Measurements from ENCODE around the gene RHAG. TPM values are rescaled to one million over a fixed set of nuclear protein-coding genes. Genes with fewer than 3 reads are reported as not detected.
"Not testable (repeated sequence)": the region's sequence is repeated elsewhere in the genome, so short reads cannot be mapped to it uniquely, and the experiment has no call there.

RHAG gene
- polyA plus RNA-seq, 1 donor from 2014 or later = not detected

GRCh38 chr6:49647476-49647875 is 10.8 kb upstream of the RHAG start:
- no peak overlapping the region for H3K4me3 Mint-ChIP-seq
- H3K4me1 Mint-ChIP-seq = no peaks in the 10 kb centered on the region
- H3K27me3 Mint-ChIP-seq = peaks cover 2% of the 10 kb centered on the region
- no peak overlapping the region for H3K27ac Mint-ChIP-seq
- peaks cover 0 to 4% (median 0%) of the 10 kb centered on the region in 3 donors for H3K9me3 Mint-ChIP-seq
- no peaks in the 10 kb centered on the region for H3K36me3 Mint-ChIP-seq

GRCh38 chr6:49646942-49647341 is 10.3 kb upstream of the RHAG start:
- Mint-ChIP-seq H3K27ac (no peak overlapping the region), H3K4me1 (no peaks in the 10 kb centered on the region), H3K36me3 (no peaks in the 10 kb centered on the region), H3K9me3 (peaks cover 0 to 4% (median 0%) of the 10 kb centered on the region in 3 donors), H3K27me3 (peaks cover 2% of the 10 kb centered on the region), H3K4me3 (no peak overlapping the region)

GRCh38 chr6:49646130-49646824 is 9.6 kb upstream of the RHAG start:
- no peak overlapping the region for H3K4me3 Mint-ChIP-seq
- no peaks in the 10 kb centered on the region for H3K4me1 Mint-ChIP-seq
- peaks cover 2% of the 10 kb centered on the region for H3K27me3 Mint-ChIP-seq
- H3K27ac Mint-ChIP-seq = no peak overlapping the region
- no peaks in the 10 kb centered on the region for H3K36me3 Mint-ChIP-seq
- peaks cover 0 to 4% (median 0%) of the 10 kb centered on the region in 3 donors for H3K9me3 Mint-ChIP-seq

GRCh38 chr6:49645139-49645538 is 8.5 kb upstream of the RHAG start:
- Mint-ChIP-seq H3K36me3 (no peaks in the 10 kb centered on the region), H3K27me3 (peaks cover 2% of the 10 kb centered on the region), H3K9me3 (peaks cover 0 to 4% (median 0%) of the 10 kb centered on the region in 3 donors), H3K4me1 (no peaks in the 10 kb centered on the region), H3K27ac (no peak overlapping the region), H3K4me3 (no peak overlapping the region)

- Mint-ChIP-seq H3K36me3 (peaks cover 1% of the 10 kb centered on the region), H3K4me1 (no peaks in the 10 kb centered on the region), H3K4me3 (no peak overlapping the region), H3K9me3 (peaks cover 0 to 3% (median 0%) of the 10 kb centered on the region in 3 donors), H3K27me3 (peaks cover 2% of the 10 kb centered on the region), H3K27ac (no peak overlapping the region)
These were observed 2.7 kb upstream of the RHAG start for GRCh38 chr6:49639177-49639817.

GRCh38 chr6:49637350-49637731 is 702 bp upstream of the RHAG start:
- no peak overlapping the region for H3K27ac Mint-ChIP-seq
- H3K4me3 Mint-ChIP-seq = no peak overlapping the region
- peaks cover 2% of the 10 kb centered on the region for H3K27me3 Mint-ChIP-seq
- H3K9me3 Mint-ChIP-seq = no peaks in the 10 kb centered on the region
- H3K4me1 Mint-ChIP-seq = no peaks in the 10 kb centered on the region
- H3K36me3 Mint-ChIP-seq = peaks cover 1% of the 10 kb centered on the region

GRCh38 chr6:49635978-49636712 is 494 bp downstream of the RHAG start:
- Mint-ChIP-seq H3K9me3 (no peaks in the 10 kb centered on the region), H3K27ac (no peak overlapping the region), H3K36me3 (peaks cover 1% of the 10 kb centered on the region), H3K4me3 (no peak overlapping the region), H3K4me1 (no peaks in the 10 kb centered on the region), H3K27me3 (peaks cover 2% of the 10 kb centered on the region)

GRCh38 chr6:49635480-49635879 is 1.2 kb downstream of the RHAG start:
- no peak overlapping the region for H3K27ac Mint-ChIP-seq
- peaks cover 1% of the 10 kb centered on the region for H3K36me3 Mint-ChIP-seq
- peaks cover 2% of the 10 kb centered on the region for H3K27me3 Mint-ChIP-seq
- H3K4me3 Mint-ChIP-seq = no peak overlapping the region
- no peaks in the 10 kb centered on the region for H3K9me3 Mint-ChIP-seq
- H3K4me1 Mint-ChIP-seq = no peaks in the 10 kb centered on the region

- no peak overlapping the region for H3K4me3 Mint-ChIP-seq
- H3K27me3 Mint-ChIP-seq = peaks cover 2% of the 10 kb centered on the region
- no peak overlapping the region for H3K27ac Mint-ChIP-seq
- H3K9me3 Mint-ChIP-seq = no peaks in the 10 kb centered on the region
- H3K4me1 Mint-ChIP-seq = peaks cover 0 to 1% (median 0%) of the 10 kb centered on the region in 3 donors
- H3K36me3 Mint-ChIP-seq = peaks cover 1% of the 10 kb centered on the region
These were observed 1.8 kb downstream of the RHAG start for GRCh38 chr6:49634836-49635218.

- no peak overlapping the region for H3K4me3 Mint-ChIP-seq
- H3K4me1 Mint-ChIP-seq = peaks cover 0 to 1% (median 0%) of the 10 kb centered on the region in 3 donors
- peaks cover under 1% of the 10 kb centered on the region for H3K27me3 Mint-ChIP-seq
- H3K9me3 Mint-ChIP-seq = no peaks in the 10 kb centered on the region
- H3K36me3 Mint-ChIP-seq = peaks cover 1% of the 10 kb centered on the region
- no peak overlapping the region for H3K27ac Mint-ChIP-seq
These were observed 2.4 kb downstream of the RHAG start for GRCh38 chr6:49634092-49634835.

GRCh38 chr6:49633541-49633940 is 3.1 kb downstream of the RHAG start:
- H3K27ac Mint-ChIP-seq = no peak overlapping the region
- peaks cover 0 to 1% (median 0%) of the 10 kb centered on the region in 3 donors for H3K4me1 Mint-ChIP-seq
- H3K9me3 Mint-ChIP-seq = no peaks in the 10 kb centered on the region
- H3K4me3 Mint-ChIP-seq = no peak overlapping the region
- peaks cover 2% of the 10 kb centered on the region for H3K36me3 Mint-ChIP-seq
- no peaks in the 10 kb centered on the region for H3K27me3 Mint-ChIP-seq

GRCh38 chr6:49632727-49633126 is 3.9 kb downstream of the RHAG start:
- peaks cover 0 to 1% (median 0%) of the 10 kb centered on the region in 3 donors for H3K4me1 Mint-ChIP-seq
- no peak overlapping the region for H3K27ac Mint-ChIP-seq
- no peaks in the 10 kb centered on the region for H3K9me3 Mint-ChIP-seq
- peaks cover 2% of the 10 kb centered on the region for H3K36me3 Mint-ChIP-seq
- no peaks in the 10 kb centered on the region for H3K27me3 Mint-ChIP-seq
- no peak overlapping the region for H3K4me3 Mint-ChIP-seq

GRCh38 chr6:49629485-49630088 is 7.1 kb downstream of the RHAG start:
- H3K4me1 Mint-ChIP-seq, H3K27me3 Mint-ChIP-seq, H3K9me3 Mint-ChIP-seq, H3K4me3 Mint-ChIP-seq, H3K36me3 Mint-ChIP-seq, H3K27ac Mint-ChIP-seq: not testable (repeated sequence)

- peaks cover 0 to 1% (median 0%) of the 10 kb centered on the region in 3 donors for H3K4me1 Mint-ChIP-seq
- H3K27me3 Mint-ChIP-seq = no peaks in the 10 kb centered on the region
- no peak overlapping the region for H3K27ac Mint-ChIP-seq
- H3K36me3 Mint-ChIP-seq = peaks cover 1% of the 10 kb centered on the region
- H3K4me3 Mint-ChIP-seq = no peak overlapping the region
- peaks cover 0 to 5% (median 0%) of the 10 kb centered on the region in 3 donors for H3K9me3 Mint-ChIP-seq
These were observed 9.8 kb downstream of the RHAG start for GRCh38 chr6:49626811-49627210.

GRCh38 chr6:49618257-49618656 is 18.4 kb downstream of the RHAG start:
- Mint-ChIP-seq H3K4me1 (no peaks in the 10 kb centered on the region), H3K27me3 (no peaks in the 10 kb centered on the region), H3K4me3 (no peak overlapping the region), H3K27ac (no peak overlapping the region), H3K9me3 (no peaks in the 10 kb centered on the region), H3K36me3 (no peaks in the 10 kb centered on the region)
